ENCODE results near the gene NCKAP5. TPM values are rescaled to one million over a fixed set of nuclear protein-coding genes. Genes with fewer than 3 reads are reported as not detected.

The NCKAP5 gene
- polyA plus RNA-seq, 1 experiment, result 16.6 TPM

GRCh38 chr2:133231264-133231663, 337.0 kb downstream of the NCKAP5 start:
- no peak for TF ChIP-seq CTCF (IDR thresholded peaks at IDR 0.05; ENCODE audit: low read depth, low read length)
- no peak overlapping the region for H3K4me3 ChIP-seq (ENCODE audit: low read depth, low read length)
- no peak for DNase-seq (ENCODE audit: low read depth, low spot score)
- no peaks in the 10 kb centered on the region for H3K9me3 ChIP-seq (ENCODE audit: control insufficient read depth, insufficient read depth, low read length)
- no peak overlapping the region for H3K27ac ChIP-seq (ENCODE audit: low read depth, low read length)
- POLR2A ChIA-PET, result no interaction called here
- H3K27me3 ChIP-seq (ENCODE audit: control insufficient read depth, insufficient read depth, low read length), result no peaks in the 10 kb centered on the region
- CTCF ChIA-PET, result no interaction called here

GRCh38 chr2:133229974-133230373, 338.3 kb downstream of the NCKAP5 start:
- Histone ChIP-seq H3K9me3 (ENCODE audit: control insufficient read depth, insufficient read depth, low read length) (no peaks in the 10 kb centered on the region), H3K4me3 (ENCODE audit: low read depth, low read length) (no peak overlapping the region), H3K27me3 (ENCODE audit: control insufficient read depth, insufficient read depth, low read length) (no peaks in the 10 kb centered on the region), H3K27ac (ENCODE audit: low read depth, low read length) (no peak overlapping the region)
- TF ChIP-seq CTCF (IDR thresholded peaks at IDR 0.05; ENCODE audit: low read depth, low read length), result no peak
- ChIA-PET CTCF (no interaction called here), POLR2A (no interaction called here)
- DNase-seq (ENCODE audit: low read depth, low spot score), result no peak

GRCh38 chr2:133223226-133223625, 345.0 kb downstream of the NCKAP5 start:
- no peak for TF ChIP-seq CTCF (IDR thresholded peaks at IDR 0.05; ENCODE audit: low read depth, low read length)
- ChIA-PET CTCF (no interaction called here), POLR2A (no interaction called here)
- H3K27ac ChIP-seq (ENCODE audit: low read depth, low read length), result no peak overlapping the region
- no peak overlapping the region for H3K4me3 ChIP-seq (ENCODE audit: low read depth, low read length)
- H3K9me3 ChIP-seq (ENCODE audit: control insufficient read depth, insufficient read depth, low read length), result no peaks in the 10 kb centered on the region
- no peak for DNase-seq (ENCODE audit: low read depth, low spot score)
- H3K27me3 ChIP-seq (ENCODE audit: control insufficient read depth, insufficient read depth, low read length), result no peaks in the 10 kb centered on the region

GRCh38 chr2:133221398-133221797, 346.9 kb downstream of the NCKAP5 start:
- ChIA-PET CTCF (no interaction called here), POLR2A (no interaction called here)
- Histone ChIP-seq H3K27me3 (ENCODE audit: control insufficient read depth, insufficient read depth, low read length) (no peaks in the 10 kb centered on the region), H3K4me3 (ENCODE audit: low read depth, low read length) (no peak overlapping the region), H3K27ac (ENCODE audit: low read depth, low read length) (no peak overlapping the region), H3K9me3 (ENCODE audit: control insufficient read depth, insufficient read depth, low read length) (no peaks in the 10 kb centered on the region)
- DNase-seq (ENCODE audit: low read depth, low spot score), result no peak
- TF ChIP-seq CTCF (IDR thresholded peaks at IDR 0.05; ENCODE audit: low read depth, low read length), result no peak

GRCh38 chr2:133218204-133218603, 350.1 kb downstream of the NCKAP5 start:
- H3K27me3 ChIP-seq (ENCODE audit: control insufficient read depth, insufficient read depth, low read length), result no peaks in the 10 kb centered on the region
- H3K4me3 ChIP-seq (ENCODE audit: low read depth, low read length), result no peak overlapping the region
- no peak for TF ChIP-seq CTCF (IDR thresholded peaks at IDR 0.05; ENCODE audit: low read depth, low read length)
- no peaks in the 10 kb centered on the region for H3K9me3 ChIP-seq (ENCODE audit: control insufficient read depth, insufficient read depth, low read length)
- no peak for DNase-seq (ENCODE audit: low read depth, low spot score)
- POLR2A ChIA-PET, result no interaction called here
- H3K27ac ChIP-seq (ENCODE audit: low read depth, low read length), result no peak overlapping the region
- CTCF ChIA-PET, result no interaction called here

Data from AG04450 (cell line).